HG03139 (cell line): ENCODE results near the gene PNPLA4.
A peak's percentile ranks its signal among the peaks of the same experiment; 100 is the strongest.

Experiments used
- ATAC-seq: cut with Tn5 transposase; IDR thresholded peaks from one replicate; pipeline ENCODE4 v1.9.1; 2021; ENCODE audit not compliant: unreplicated experiment

The PNPLA4 gene

DNA sequence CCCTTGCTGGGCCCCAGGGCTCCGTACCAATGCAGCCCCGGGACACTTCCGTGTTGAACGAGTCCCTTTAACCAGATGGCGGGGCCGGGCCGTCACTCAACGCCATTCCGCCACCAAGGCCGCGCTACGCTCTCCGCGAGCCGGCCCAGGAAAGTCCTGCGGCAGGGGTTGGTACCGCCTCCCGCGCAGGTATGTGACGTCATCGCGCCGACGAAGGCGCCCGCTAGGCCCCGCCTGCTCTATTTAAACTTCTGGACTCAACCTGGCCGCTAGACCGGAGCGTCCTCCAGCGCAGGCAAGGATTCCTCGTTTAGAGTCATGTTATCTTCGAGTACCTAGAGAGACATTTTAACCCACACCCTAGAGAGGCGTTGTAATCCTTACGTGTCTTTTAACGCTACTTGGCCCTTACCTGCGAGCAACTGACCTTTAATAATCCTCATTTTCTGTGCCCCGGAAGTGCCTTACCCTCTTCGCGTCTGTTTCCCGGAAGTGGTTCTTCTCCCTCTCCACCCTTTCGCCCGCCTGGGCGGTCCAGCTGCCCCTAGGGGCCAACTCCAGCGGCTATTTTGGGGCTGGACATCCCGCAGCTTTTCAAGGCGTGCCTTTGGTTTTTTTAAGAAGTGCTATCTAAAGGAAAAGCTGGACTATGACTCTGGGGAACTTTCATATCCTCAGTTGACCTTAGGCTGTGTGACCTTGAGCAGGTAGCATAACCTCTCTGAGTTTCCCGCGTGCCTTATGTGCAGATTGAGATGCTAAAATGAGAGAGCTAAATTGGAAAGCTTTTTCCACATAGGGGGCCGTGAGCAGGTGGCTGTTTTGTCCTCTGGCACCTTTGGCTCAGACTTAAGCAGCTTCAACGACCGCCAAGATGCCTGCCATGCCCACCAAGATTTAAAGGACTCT is at the start of gene PNPLA4:
PNPLA4 (minus strand) TSS at position 155 of the 909 bp plus-strand sequence. CDS start 1,294 bp downstream, outside the sequence.
- ATAC-seq = peak; percentile 93

DNA sequence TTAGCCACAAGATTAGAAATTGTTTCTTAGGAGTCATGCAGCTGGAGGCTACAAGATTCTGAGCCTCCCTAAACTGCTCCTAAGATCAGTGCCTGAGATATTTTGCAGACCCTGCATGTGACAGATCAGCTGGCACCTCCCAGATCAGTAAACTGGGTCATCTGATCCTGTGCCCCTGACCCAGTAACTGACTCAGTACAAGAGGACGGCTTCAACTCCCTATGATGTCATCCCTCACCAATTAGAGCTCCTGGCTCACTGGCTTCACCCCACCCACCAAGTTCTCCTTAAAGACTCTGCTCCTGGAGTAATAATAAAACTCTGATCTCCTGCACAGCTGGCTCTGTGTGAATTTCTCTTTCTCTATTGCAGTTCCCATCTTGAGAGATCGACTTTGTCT is 45.4 kb upstream of the PNPLA4 start:
- ATAC-seq = no peak

DNA sequence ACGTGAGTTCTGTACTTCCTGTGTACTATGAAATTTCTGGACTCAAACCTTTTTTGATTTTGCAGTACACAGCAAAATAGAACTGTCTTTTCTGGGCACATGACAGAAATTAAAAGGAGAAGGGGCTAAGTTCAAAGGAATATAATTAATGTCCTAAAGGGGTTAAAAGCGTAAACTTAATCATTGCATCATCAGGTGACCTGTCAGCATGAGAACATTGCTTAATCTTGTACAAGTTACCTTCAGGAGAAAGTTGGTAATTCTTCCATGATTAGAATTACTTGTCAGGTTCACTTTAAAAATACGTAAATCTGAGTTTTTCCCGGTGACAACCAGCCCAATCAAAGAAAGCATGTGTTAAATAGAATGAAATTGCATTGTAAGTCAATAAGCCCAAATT is 43.2 kb upstream of the PNPLA4 start:
- no peak for ATAC-seq

GRCh38 chrX:7965436-7965835 is 38.2 kb upstream of the PNPLA4 start:
- no peak for ATAC-seq

DNA sequence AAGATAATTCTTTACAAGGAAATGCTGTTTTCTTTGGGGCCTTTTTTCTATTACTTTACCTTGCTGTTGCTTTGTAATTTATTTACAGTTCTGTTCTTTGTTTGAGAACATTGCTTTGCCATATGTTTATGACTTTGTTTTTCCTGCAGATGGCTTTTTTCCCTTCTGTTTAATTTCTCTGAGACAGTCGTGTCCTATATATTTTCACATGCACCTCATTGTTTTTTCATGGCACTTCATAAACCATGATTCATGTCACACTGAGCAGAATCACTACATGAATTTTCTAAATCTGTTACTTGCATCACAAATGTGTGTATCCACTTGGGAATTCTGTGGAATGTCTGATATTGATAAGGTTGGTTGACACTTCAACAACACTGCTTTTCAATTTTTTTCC is 33.0 kb upstream of the PNPLA4 start:
- ATAC-seq = no peak

DNA sequence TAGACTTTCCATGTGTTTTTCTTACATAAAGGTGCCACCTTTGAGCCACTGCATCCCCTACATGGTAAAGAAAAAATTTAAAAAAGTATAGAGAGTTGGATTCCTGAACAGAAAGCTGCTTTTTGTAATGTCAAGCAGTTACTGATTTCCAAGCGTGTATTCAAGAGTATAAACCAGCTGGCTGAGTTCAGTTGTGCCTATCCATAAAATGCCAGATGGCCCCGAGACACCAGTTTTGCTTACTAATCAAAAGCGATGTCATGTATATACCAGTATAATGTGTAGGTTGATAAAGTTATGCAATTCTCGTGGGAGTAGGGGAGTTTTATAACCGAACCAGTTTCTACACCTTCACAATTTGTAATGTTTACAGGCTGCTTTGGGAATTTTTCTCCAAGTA is 26.2 kb upstream of the PNPLA4 start:
- no peak for ATAC-seq

DNA sequence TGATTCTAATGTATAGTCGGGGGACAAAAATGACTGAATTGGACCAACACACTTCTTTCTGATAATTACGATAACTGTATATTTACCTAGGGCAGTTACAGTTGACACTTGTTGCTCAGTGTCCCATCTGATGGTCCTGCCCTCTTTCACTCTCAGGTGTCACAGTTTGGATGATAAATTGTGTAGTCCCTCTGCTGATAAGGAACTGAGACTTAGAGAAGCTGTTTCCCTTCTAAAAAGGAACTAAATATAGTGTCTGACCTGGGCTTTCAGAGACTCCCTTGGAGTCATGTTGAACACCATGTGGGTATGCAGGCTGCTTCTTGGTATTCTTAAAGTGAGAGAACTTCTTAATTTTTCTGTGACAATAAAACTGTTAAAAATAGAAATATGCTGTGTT is 23.7 kb upstream of the PNPLA4 start:
- ATAC-seq = peak; percentile 87

DNA sequence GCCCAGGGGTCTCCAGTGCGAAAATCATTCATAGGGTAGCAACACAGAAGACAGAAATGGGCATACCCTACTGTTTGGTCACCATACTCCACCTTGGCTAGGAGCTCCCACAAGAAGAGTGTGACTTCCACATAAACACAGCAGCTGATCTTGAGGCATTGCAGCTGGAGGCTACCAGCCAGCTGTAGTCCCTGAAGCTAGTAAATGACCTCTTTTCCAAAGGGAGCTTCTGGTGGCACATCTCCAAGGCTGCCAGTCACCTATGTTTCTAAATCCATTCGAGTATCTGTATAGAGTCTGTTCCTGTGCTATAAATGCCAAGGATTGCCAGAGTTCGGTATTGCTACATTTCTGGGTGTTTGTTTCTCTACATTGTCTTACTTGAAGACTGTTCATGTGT is 21.3 kb upstream of the PNPLA4 start:
- ATAC-seq = no peak

- ATAC-seq = no peak
These were observed 19.7 kb upstream of the PNPLA4 start for GRCh38 chrX:7946960-7947359.

DNA sequence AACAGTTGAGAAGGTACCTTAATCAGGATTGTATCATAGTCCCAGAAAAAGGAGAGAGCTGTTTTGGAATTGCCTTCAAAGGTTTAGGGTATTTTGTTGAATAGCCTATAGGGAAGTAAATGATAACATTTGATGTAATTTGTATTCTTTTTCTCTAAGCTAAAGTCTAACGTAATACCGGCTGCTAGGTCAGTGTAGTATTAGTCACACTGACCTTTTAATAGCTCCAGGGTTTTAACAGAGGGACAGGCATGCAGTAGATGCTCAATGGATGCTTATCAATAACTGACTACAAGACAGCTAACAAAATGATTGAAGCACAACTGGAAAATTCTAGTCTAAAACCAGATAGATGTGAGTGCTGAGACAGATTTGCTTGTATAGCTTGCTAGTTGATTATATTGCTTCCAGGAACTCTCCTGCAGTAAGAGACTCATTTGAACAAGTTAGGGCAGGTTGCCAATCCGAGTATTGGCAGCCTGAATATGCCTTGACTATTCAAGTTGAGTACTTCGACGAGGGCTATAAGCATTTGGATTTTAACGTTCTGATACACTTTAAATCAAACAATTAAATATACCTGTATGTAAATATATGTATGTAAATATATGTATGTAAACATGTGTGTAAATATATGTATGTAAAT is 16.5 kb upstream of the PNPLA4 start:
- ATAC-seq = no peak

DNA sequence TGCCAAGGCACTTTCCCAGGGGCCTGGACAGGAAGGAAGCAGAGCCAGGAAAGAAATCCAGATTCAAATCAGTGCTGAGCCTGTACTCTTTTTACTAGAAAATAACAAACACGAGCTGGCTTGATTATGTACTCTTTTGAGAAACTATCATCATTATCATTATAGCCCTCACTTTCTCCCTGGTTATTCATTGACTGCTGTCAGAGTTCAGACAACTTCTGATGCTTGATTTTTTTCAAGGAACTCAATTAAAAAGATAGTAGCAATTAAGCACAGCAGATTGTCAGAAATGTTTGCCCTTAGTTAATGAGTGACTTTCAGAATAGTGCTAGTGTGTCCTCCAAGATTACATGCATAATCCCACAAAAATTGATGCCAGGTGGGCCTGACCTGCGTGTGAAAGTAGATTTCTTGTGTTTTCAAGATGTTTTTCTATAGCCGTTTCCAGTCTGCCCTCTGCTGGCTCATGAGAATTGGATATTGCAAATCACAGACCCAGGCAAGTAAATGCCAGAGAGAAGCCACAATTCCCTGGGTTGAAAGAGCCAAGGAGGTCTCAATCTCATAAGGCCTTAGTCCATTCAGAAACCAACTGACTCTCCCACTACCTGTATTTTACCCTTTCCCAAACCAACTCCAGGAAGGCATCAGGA is 14.3 kb upstream of the PNPLA4 start:
- ATAC-seq = no peak

DNA sequence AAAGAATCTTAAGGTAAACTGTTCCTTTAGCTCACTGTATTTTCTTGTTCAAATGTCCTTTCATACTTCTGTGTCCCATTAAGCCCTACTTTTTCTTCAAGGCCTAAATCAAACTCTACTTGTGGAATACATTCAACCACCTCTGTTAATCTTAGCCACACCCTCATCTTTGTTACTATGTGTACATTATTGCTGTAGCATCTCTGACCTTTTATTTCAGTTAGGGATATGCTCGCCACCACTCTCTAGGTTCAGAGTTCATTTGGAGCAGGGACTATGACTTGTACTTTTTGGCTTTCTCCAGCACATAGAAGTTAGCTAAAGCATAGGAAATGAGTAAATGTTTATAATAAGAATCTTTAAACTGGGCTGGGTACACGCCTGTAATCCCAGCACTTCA is 6.8 kb upstream of the PNPLA4 start:
- no peak for ATAC-seq

DNA sequence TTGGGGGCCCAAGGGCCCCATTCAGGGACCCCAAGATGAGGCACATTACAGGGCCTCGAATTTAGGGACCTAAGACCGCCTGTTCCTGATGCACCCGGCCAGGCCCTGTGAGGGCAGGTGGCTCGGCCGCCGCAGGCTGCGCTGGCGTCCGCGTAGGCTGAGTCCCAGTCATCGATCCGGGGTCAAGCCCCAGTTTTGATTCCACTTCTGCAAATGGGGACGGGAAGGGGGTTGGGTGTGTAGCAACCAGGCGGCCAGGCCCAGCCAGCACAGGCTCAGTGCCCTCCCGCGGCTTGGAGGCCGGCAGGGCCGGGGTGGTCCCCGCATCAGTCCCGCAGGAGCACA is 327 bp downstream of the PNPLA4 start:
- peak; percentile 40 for ATAC-seq

GRCh38 chrX:7926501-7926900 is 712 bp downstream of the PNPLA4 start:
- ATAC-seq = no peak

DNA sequence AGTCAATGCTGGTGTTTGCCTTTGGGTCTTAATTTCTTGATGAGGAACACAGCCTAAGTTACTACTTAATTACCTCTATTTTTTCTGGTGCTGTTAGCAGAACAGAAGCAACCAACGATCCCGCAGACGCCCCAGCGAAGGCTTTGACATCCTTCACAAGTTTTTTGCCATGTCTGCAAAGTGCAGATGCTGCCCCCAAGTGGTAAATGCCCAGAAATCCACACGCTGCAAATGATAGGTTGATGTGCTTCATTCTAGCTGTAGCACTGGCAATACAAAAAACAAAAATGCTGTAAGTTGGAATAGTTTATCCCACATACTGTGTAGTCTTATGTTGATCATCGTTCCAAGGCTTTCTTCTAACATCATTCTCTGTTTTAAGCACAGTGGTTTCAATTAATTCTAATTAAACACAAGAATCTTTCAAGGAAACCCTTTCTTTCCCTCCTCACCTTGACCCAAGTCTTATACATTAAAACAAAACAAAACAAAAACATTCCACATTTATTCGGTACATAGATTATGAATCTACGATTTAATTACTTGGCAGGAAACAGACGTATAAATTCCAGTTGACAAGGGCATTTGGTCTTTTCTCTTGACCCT is 1.2 kb downstream of the PNPLA4 start:
- ATAC-seq = no peak

GRCh38 chrX:7921750-7922149 is 5.5 kb downstream of the PNPLA4 start:
- ATAC-seq = no peak

GRCh38 chrX:7908821-7909220 is 18.4 kb downstream of the PNPLA4 start:
- ATAC-seq = no peak

DNA sequence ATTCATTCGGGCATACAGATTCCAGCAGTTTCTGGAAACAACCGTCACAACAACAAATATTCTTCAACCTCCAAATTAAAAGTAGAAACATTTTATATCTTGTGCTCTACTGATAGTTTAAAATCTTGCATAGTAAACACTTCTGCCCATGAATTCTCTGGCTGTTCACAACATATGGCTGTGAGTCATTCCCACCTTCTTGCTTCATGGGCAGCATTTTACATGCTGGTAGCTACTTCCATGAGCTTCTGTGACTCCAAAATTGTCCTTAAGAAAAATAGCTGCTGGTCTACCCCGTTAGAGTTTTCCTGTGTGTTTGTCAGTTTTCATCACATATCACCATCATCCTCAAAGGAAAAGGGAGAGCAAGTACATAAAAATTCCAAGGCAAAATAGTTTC is 22.7 kb downstream of the PNPLA4 start:
- no peak for ATAC-seq

GRCh38 chrX:7891928-7892327 is 35.3 kb downstream of the PNPLA4 start:
- no peak for ATAC-seq

GRCh38 chrX:7889680-7890079 is 37.5 kb downstream of the PNPLA4 start:
- no peak for ATAC-seq

DNA sequence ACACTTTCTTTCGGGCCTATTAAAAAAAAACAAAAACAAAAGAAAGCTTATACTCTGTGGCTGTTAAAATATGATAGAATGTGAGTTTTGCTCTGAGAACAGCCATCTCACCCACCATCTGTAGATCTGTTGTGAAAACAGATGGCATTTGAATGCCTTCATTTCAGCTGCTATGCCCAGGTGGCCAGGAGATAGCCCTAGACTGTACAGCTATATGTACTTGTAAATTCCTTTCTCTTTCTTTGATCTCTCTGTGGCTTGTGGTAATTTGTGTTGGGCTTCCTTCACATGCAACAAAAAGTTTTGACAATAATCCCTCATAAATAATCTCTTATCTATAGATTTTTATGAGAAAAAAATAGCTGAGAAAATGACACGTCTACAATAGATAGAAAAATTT is 38.1 kb downstream of the PNPLA4 start:
- no peak for ATAC-seq

GRCh38 chrX:7876957-7877356 is 50.3 kb downstream of the PNPLA4 start:
- no peak for ATAC-seq
